ENCODE data around the gene FAM204A. TPM values are rescaled to one million over a fixed set of nuclear protein-coding genes. Genes with fewer than 3 reads are reported as not detected.

FAM204A gene
- total RNA-seq, 1 experiment from 2014 or later, result 27.3 TPM

DNA sequence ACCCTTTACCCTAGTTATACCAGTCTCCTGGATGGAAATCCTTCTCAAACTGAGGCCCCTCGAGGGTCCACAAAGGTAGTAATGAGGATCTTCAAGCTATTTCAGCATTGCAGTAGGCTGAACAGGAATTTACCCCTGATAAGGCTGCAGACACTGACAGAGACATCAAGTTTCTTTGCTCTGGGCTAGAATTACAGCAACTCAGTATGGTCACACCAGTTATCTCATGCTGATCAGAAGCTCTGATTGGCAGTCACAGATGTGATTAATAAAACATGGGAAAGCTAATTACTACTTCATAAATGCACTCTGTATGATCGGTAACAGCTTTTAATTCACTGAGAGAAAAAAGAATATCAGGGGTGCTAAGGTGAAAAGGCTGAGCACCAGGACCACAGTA is 30.6 kb downstream of the FAM204A start:
- Histone ChIP-seq H3K36me3 (ENCODE audit: low read depth, low read length) (peaks cover 11% of the 10 kb centered on the region; the same call in 1 of the 2 replicates), H3K27me3 (ENCODE audit: low read length) (no peaks in the 10 kb centered on the region), H3K9ac (ENCODE audit: low read length) (no peak overlapping the region), H3K4me1 (ENCODE audit: insufficient read depth, low read length) (peaks cover 13% of the 10 kb centered on the region), H3K9me2 (replicated peaks; ENCODE audit: low read length) (no peaks in the 10 kb centered on the region), H2AFZ (ENCODE audit: low read length) (no peak overlapping the region), H3K27ac (ENCODE audit: low read length) (0 out of 2 replicates have a peak overlapping the region, but pooled peaks have one; percentile 23), H3F3A (ENCODE audit: low read length, unreplicated experiment) (no peaks in the 10 kb centered on the region), H3K79me2 (ENCODE audit: low read length) (no peaks in the 10 kb centered on the region), H3K9me3 (ENCODE audit: low read length) (no peaks in the 10 kb centered on the region), H3K4me3 (ENCODE audit: low read length) (no peak overlapping the region), H4K20me1 (ENCODE audit: low read length) (no peaks in the 10 kb centered on the region), H3K4me2 (ENCODE audit: low read length) (peak overlapping the region; percentile 50; the same call in 1 of the 2 replicates)
- no peak for DNase-seq
- peak; percentile 31; the same call in 1 of the 2 replicates for ATAC-seq
- intact Hi-C loops (cut with micrococcal nuclease), result no loop called here
- TF ChIP-seq EZH2phosphoT487 (IDR thresholded peaks at IDR 0.05; ENCODE audit: borderline replicate concordance, low read length) (no peak), EZH2 (IDR thresholded peaks at IDR 0.05; ENCODE audit: low read length, unreplicated experiment) (no peak), CTCF (conservative IDR thresholded peaks at IDR 0.05; ENCODE audit: low read depth, low read length) (no peak)
- POLR2A ChIA-PET (ENCODE audit: unreplicated experiment), result no interaction called here
- CTCF ChIA-PET, result no interaction called here
- BruUV-seq (replicated peaks), result no TSS peak

GRCh38 chr10:118310822-118311221 is 31.3 kb downstream of the FAM204A start:
- DNase-seq (peak; percentile 34), ATAC-seq (peak; percentile 60)
- Histone ChIP-seq H3K27ac (ENCODE audit: low read length) (0 out of 2 replicates have a peak overlapping the region, but pooled peaks have one; percentile 23), H3K4me3 (ENCODE audit: low read length) (no peak overlapping the region), H3K36me3 (ENCODE audit: low read depth, low read length) (peaks cover 11% of the 10 kb centered on the region; the same call in 1 of the 2 replicates), H3K9me3 (ENCODE audit: low read length) (no peaks in the 10 kb centered on the region), H3K27me3 (ENCODE audit: low read length) (no peaks in the 10 kb centered on the region), H3F3A (ENCODE audit: low read length, unreplicated experiment) (no peaks in the 10 kb centered on the region), H2AFZ (ENCODE audit: low read length) (no peak overlapping the region), H3K79me2 (ENCODE audit: low read length) (no peaks in the 10 kb centered on the region), H3K9me2 (replicated peaks; ENCODE audit: low read length) (no peaks in the 10 kb centered on the region), H3K4me2 (ENCODE audit: low read length) (peak overlapping the region; percentile 50), H3K9ac (ENCODE audit: low read length) (no peak overlapping the region), H3K4me1 (ENCODE audit: insufficient read depth, low read length) (peaks cover 13% of the 10 kb centered on the region), H4K20me1 (ENCODE audit: low read length) (no peaks in the 10 kb centered on the region)
- BruUV-seq (replicated peaks), result no TSS peak
- intact Hi-C loops (cut with micrococcal nuclease), result no loop called here
- CTCF ChIA-PET, result no interaction called here
- no peak for TF ChIP-seq EZH2 (IDR thresholded peaks at IDR 0.05; ENCODE audit: low read length, unreplicated experiment)
- no peak for TF ChIP-seq EZH2phosphoT487 (IDR thresholded peaks at IDR 0.05; ENCODE audit: borderline replicate concordance, low read length)
- no peak for TF ChIP-seq CTCF (conservative IDR thresholded peaks at IDR 0.05; ENCODE audit: low read depth, low read length)
- POLR2A ChIA-PET (ENCODE audit: unreplicated experiment), result interaction anchor here (0.6 kb wide), 1 partner anchor 11 kb away, joined by 3 read pairs; no protein-coding TSS in a partner anchor

- no peaks in the 10 kb centered on the region for H3F3A ChIP-seq (ENCODE audit: low read length, unreplicated experiment)
- no peak overlapping the region for H3K4me2 ChIP-seq (ENCODE audit: low read length)
- H3K9ac ChIP-seq (ENCODE audit: low read length), result no peak overlapping the region
- intact Hi-C loops (cut with micrococcal nuclease), result no loop called here
- H3K79me2 ChIP-seq (ENCODE audit: low read length), result no peaks in the 10 kb centered on the region
- no peak overlapping the region for H2AFZ ChIP-seq (ENCODE audit: low read length)
- ChIA-PET POLR2A (ENCODE audit: unreplicated experiment) (no interaction called here), CTCF (no interaction called here)
- H3K4me3 ChIP-seq (ENCODE audit: low read length), result no peak overlapping the region
- no peaks in the 10 kb centered on the region for H3K27me3 ChIP-seq (ENCODE audit: low read length)
- DNase-seq, result no peak
- peaks cover 21% of the 10 kb centered on the region for H3K4me1 ChIP-seq (ENCODE audit: insufficient read depth, low read length)
- no peaks in the 10 kb centered on the region for H4K20me1 ChIP-seq (ENCODE audit: low read length)
- H3K9me3 ChIP-seq (ENCODE audit: low read length), result no peaks in the 10 kb centered on the region
- TF ChIP-seq EZH2phosphoT487 (IDR thresholded peaks at IDR 0.05; ENCODE audit: borderline replicate concordance, low read length), result no peak
- no peak for TF ChIP-seq EZH2 (IDR thresholded peaks at IDR 0.05; ENCODE audit: low read length, unreplicated experiment)
- no peak for TF ChIP-seq CTCF (conservative IDR thresholded peaks at IDR 0.05; ENCODE audit: low read depth, low read length)
- no peak for ATAC-seq
- no peak overlapping the region for H3K27ac ChIP-seq (ENCODE audit: low read length)
- BruUV-seq (replicated peaks), result no TSS peak
- no peaks in the 10 kb centered on the region for H3K9me2 ChIP-seq (replicated peaks; ENCODE audit: low read length)
- H3K36me3 ChIP-seq (ENCODE audit: low read depth, low read length), result peaks cover 11% of the 10 kb centered on the region; the same call in 1 of the 2 replicates
Observed at GRCh38 chr10:118309911-118310310, 32.2 kb downstream of the FAM204A start.
